K562 (cell line): ENCODE data around the gene ITPRID2. TPM values are rescaled to one million over a fixed set of nuclear protein-coding genes. Genes with fewer than 3 reads are reported as not detected.

Experiments used
- ATAC-seq: fragments of 200-7000 bp; cut with Tn5 transposase; 3 replicates; pipeline ENCODE4 v1.9.1; 2020; ENCODE audit warnings: moderate library complexity
- BruUV-seq: library from RNA; stranded (reverse); fragments of 400-500 nt; replicated peaks from 2 replicates; lab custom pipeline; 2021; lab: Mats Ljungman, UMichigan
- CTCF ChIA-PET: fragments of 300-600 bp; formaldehyde crosslinking; extraction: SDS; loops from one replicate; lab custom pipeline; 2021; ENCODE audit warnings: low intra/inter-chr PET ratio; lab: Yijun Ruan, JAX
- POLR2A ChIA-PET: fragments of 300-600, 350-650 bp; sonication (Branson Sonifier 250); formaldehyde crosslinking; extraction: SDS; loops from one replicate; lab custom pipeline; 2021; ENCODE audit warnings: antibody characterized with exemption, inconsistent platforms; lab: Yijun Ruan, JAX
- DNase-seq, 4 experiments: peaks; one replicate each; pipeline versions ENCODE4 v3.0.0 to v3.0.0-alpha.2; 2011 to 2018; ENCODE audit warnings: low spot score in 3 of 4, mixed read lengths in 3 of 4; ENCODE audit errors: extremely low read depth in 1 of 4
- FAIRE-seq: peaks from 2 replicates; lab custom pipeline; 2011; peaks lifted over from hg19 to GRCh38; lab: Jason Lieb, UNC
- H2AFZ ChIP-seq: 2 replicates; pipeline ENCODE4 v1.6.0; 2011; ENCODE audit warnings: low read depth, low read length, control low read depth, inconsistent platforms
- H3K27ac ChIP-seq: fragments of 200-600 bp; 3 replicates; pipeline ENCODE4 v1.8.0; 2011; ENCODE audit warnings: low read depth, mild to moderate bottlenecking, control low read depth, inconsistent platforms, low read length, moderate library complexity, mixed read lengths; ENCODE audit errors: extremely low read depth
- H3K27me3 ChIP-seq, 2 experiments: fragments of 300-600 bp in 1 of 2; 2 replicates in 1 of 2; 3 replicates in 1 of 2; pipeline versions ENCODE4 v1.6.0 to v1.8.0; 2011; ENCODE audit warnings: inconsistent platforms in 2 of 2, low read length in 2 of 2, mild to moderate bottlenecking in 1 of 2, mixed read lengths in 1 of 2, moderate library complexity in 1 of 2; ENCODE audit not compliant: control insufficient read depth in 2 of 2, insufficient read depth in 2 of 2
- H3K36me3 ChIP-seq: fragments of 300-600 bp; 3 replicates; pipeline ENCODE4 v1.8.0; 2011; ENCODE audit warnings: mild to moderate bottlenecking, low read length, inconsistent platforms; ENCODE audit not compliant: control insufficient read depth, insufficient read depth
- H3K4me1 ChIP-seq, 2 experiments: fragments of 200-600 bp in 1 of 2; replicated peaks in 1 of 2; 2 replicates in 1 of 2; 3 replicates in 1 of 2; pipeline versions ENCODE4 v1.5.1 to v1.8.0; 2011; ENCODE audit warnings: inconsistent platforms in 2 of 2, low read length in 2 of 2, mild to moderate bottlenecking in 1 of 2, mixed read lengths in 1 of 2, moderate library complexity in 1 of 2; ENCODE audit not compliant: control insufficient read depth in 2 of 2, insufficient read depth in 2 of 2
- H3K4me2 ChIP-seq: 2 replicates; pipeline ENCODE4 v1.6.1; 2011; ENCODE audit warnings: low read length, control low read depth, inconsistent platforms, mixed read lengths; ENCODE audit not compliant: insufficient read depth
- H3K4me3 ChIP-seq: fragments of 200-600 bp; sonication (generic), shearing (Covaris generic); 2 replicates; pipeline ENCODE4 v1.5.1; 2016; ENCODE audit warnings: control low read depth, inconsistent platforms
- H3K79me2 ChIP-seq: fragments of 200-600 bp; 3 replicates; pipeline ENCODE4 v1.8.0; 2011; ENCODE audit warnings: low read length, inconsistent platforms; ENCODE audit not compliant: control insufficient read depth, insufficient read depth
- H3K9ac ChIP-seq, 2 experiments: 2 replicates each; pipeline versions ENCODE4 v1.6.0 to v1.6.1; 2011; ENCODE audit warnings: low read depth in 2 of 2, low read length in 2 of 2, control low read depth in 1 of 2, inconsistent platforms in 1 of 2, mild to moderate bottlenecking in 1 of 2, mixed read lengths in 1 of 2; ENCODE audit not compliant: insufficient read depth in 1 of 2
- H3K9me1 ChIP-seq: one replicate; pipeline ENCODE4 v1.6.0; 2011; ENCODE audit warnings: inconsistent platforms, mild to moderate bottlenecking, low read length, moderate library complexity; ENCODE audit not compliant: control insufficient read depth, insufficient read depth
- H3K9me3 ChIP-seq: replicated peaks from 2 replicates; pipeline ENCODE4 v1.5.1; 2011; ENCODE audit warnings: low read depth, low read length, inconsistent platforms; ENCODE audit not compliant: control insufficient read depth, insufficient read depth
- H4K20me1 ChIP-seq: replicated peaks from 2 replicates; pipeline ENCODE4 v1.6.1; 2011; ENCODE audit warnings: low read length, inconsistent platforms, mixed read lengths; ENCODE audit not compliant: control insufficient read depth, insufficient read depth
- ELF2 ChIP-seq: fragments of 250-450 bp; sonication (Bioruptor Pico); IDR thresholded peaks from 2 replicates; pipeline ENCODE4 v1.5.0; 2021; ENCODE audit warnings: mild to moderate bottlenecking
- ETV1 ChIP-seq: fragments of 450-650 bp; conservative IDR thresholded peaks from 2 replicates; pipeline ENCODE4 v1.6.1; 2016; ENCODE audit warnings: missing genetic modification characterization, control low read depth, low read depth, missing compliant biosample characterization
- SOX6 ChIP-seq: fragments of 450-650 bp; IDR thresholded peaks from 2 replicates; pipeline ENCODE4 v1.6.1; 2014; ENCODE audit warnings: mild to moderate bottlenecking
- SP1 ChIP-seq: sonication (generic); formaldehyde crosslinking; IDR thresholded peaks from 2 replicates; pipeline ENCODE4 v1.8.1; 2022; ENCODE audit warnings: mild to moderate bottlenecking, missing genetic modification reagents
- ZNF511 ChIP-seq: sonication (generic); formaldehyde crosslinking; IDR thresholded peaks from 2 replicates; pipeline ENCODE4 v1.8.0; 2022; ENCODE audit warnings: mild to moderate bottlenecking, missing genetic modification reagents
- WGBS: fragments of 100-300 bp; shearing (Covaris generic); methylation state at CpG from one replicate; pipeline ENCODE4 v1.1.6; 2016; ENCODE audit warnings: low coverage, mixed read lengths; ENCODE audit not compliant: insufficient coverage; ENCODE audit errors: missing lambda C conversion rate; 5-methylcytosine and 5-hydroxymethylcytosine counted together
- in situ Hi-C: fragments of 300-500 bp; cut with MboI; formaldehyde crosslinking; loops from 4 replicates; pipeline ENCODE4 v1.15.0; 2018; ENCODE audit warnings: inconsistent platforms, mixed read lengths
- intact Hi-C: fragments of 100-400 bp; cut with micrococcal nuclease; formaldehyde crosslinking; loops from 2 replicates; pipeline ENCODE4 v1.14.2; 2022
- polyA plus RNA-seq, 8 experiments: library from polyadenylated mRNA; depleted of rRNA in 4 of 8; stranded (reverse) in 5 of 8; unstranded in 3 of 8; fragments of >200 nt; fragmentation: Nextera tagmentation in 2 of 8; fragmentation: Illumina TruSeq in 1 of 8; extraction: Ambion mirVana in 2 of 8; extraction: Trizol in 1 of 8; gene quantifications; 2 replicates each; pipeline versions ENCODE4 v1.2.1 to v1.2.3, GENCODE V29; 2011 to 2014; ENCODE audit warnings: inconsistent platforms in 1 of 8, missing spikeins in 1 of 8
- total RNA-seq, 7 experiments: library from RNA; depleted of rRNA in 6 of 7; stranded (reverse); fragments of >200 nt in 6 of 7; fragmentation: Illumina TruSeq in 2 of 7; extraction: Trizol in 2 of 7; gene quantifications; 2 replicates each; pipeline versions ENCODE4 v1.2.1 to v1.2.3, GENCODE V29; 2011 to 2021; ENCODE audit warnings: low replicate concordance in 1 of 7
- TF ChIP-seq, protein P1 (sequence below), 2 experiments: fragments of 450-650 bp in 1 of 2; sonication (generic) in 1 of 2; formaldehyde crosslinking in 1 of 2; IDR thresholded peaks; 2 replicates each; pipeline versions ENCODE4 v1.7.1 to v1.9.0; 2016 to 2022; ENCODE audit warnings: inconsistent platforms in 1 of 2, mild to moderate bottlenecking in 1 of 2, missing genetic modification reagents in 1 of 2

The ITPRID2 gene
- total and polyA plus RNA-seq, 9 of the 15 experiments (the other 6 are each of a cell fraction or from before 2014, with no cell fraction given): 18.5 to 77.8 (median 52.0) TPM

DNA sequence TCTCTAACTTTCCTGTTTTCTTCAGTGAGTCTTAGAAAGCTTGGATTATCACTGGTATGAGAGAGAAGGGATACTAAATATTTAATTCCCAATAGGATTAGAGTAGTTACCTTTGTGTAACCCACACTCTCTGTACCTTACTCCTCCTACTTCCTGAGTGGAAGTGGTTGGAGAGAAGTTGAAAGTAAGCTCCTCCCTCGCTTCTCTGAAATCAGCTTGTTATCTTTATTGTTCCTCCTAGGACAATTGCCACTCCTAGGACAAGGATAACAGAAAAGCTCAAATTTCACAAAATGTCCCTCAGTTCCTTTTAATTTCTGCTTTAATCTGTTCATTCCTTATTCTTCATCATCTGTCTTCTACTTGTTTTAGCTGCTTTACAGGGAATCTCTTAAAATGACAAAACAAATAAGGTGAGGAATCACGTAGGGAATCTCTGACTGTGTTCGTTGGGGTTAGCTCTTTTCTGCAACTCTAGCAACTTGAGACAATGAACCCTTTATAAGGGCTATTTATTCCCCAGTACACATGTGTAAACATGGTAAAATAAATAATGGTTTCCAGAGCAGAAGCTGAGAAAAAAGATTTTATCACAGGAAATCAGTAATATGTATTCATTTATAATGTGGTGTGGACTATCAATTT, 8.6 kb downstream of the ITPRID2 start:
- H3K79me2 ChIP-seq: peaks cover 33% of the 10 kb centered on the region
- in situ Hi-C loops (no loop called here), intact Hi-C loops (loop anchor here (5.0 kb wide), 1 partner anchor 138 kb away; no protein-coding TSS in a partner anchor)
- FAIRE-seq (no peak), DNase-seq (peak in 1 of 4 experiments; percentile 23), ATAC-seq (peak; percentile 56)
- H3K9me1 ChIP-seq: no peaks in the 10 kb centered on the region
- no peaks in the 10 kb centered on the region for H3K9me3 ChIP-seq
- peaks cover 93% of the 10 kb centered on the region for H3K36me3 ChIP-seq
- POLR2A ChIA-PET: interaction anchor here (0.6 to 1.2 kb wide), 6 partner anchors 8 to 23 kb away, joined by 3 to 4 read pairs (median 3); partner anchors contain the start of gene ITPRID2
- H3K9ac ChIP-seq: no peak overlapping the region
- peak overlapping the region; percentile 18; the same call in 1 of the 3 replicates for H3K27ac ChIP-seq
- CTCF ChIA-PET: no interaction called here
- no peak overlapping the region for H3K4me2 ChIP-seq
- TF ChIP-seq, protein P1, sequence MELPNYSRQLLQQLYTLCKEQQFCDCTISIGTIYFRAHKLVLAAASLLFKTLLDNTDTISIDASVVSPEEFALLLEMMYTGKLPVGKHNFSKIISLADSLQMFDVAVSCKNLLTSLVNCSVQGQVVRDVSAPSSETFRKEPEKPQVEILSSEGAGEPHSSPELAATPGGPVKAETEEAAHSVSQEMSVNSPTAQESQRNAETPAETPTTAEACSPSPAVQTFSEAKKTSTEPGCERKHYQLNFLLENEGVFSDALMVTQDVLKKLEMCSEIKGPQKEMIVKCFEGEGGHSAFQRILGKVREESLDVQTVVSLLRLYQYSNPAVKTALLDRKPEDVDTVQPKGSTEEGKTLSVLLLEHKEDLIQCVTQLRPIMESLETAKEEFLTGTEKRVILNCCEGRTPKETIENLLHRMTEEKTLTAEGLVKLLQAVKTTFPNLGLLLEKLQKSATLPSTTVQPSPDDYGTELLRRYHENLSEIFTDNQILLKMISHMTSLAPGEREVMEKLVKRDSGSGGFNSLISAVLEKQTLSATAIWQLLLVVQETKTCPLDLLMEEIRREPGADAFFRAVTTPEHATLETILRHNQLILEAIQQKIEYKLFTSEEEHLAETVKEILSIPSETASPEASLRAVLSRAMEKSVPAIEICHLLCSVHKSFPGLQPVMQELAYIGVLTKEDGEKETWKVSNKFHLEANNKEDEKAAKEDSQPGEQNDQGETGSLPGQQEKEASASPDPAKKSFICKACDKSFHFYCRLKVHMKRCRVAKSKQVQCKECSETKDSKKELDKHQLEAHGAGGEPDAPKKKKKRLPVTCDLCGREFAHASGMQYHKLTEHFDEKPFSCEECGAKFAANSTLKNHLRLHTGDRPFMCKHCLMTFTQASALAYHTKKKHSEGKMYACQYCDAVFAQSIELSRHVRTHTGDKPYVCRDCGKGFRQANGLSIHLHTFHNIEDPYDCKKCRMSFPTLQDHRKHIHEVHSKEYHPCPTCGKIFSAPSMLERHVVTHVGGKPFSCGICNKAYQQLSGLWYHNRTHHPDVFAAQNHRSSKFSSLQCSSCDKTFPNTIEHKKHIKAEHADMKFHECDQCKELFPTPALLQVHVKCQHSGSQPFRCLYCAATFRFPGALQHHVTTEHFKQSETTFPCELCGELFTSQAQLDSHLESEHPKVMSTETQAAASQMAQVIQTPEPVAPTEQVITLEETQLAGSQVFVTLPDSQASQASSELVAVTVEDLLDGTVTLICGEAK (IDR thresholded peaks at IDR 0.05): peak; percentile 87
- TF ChIP-seq, protein P1 (CRISPR knock-in tag; IDR thresholded peaks at IDR 0.05): no peak
- TF ChIP-seq ELF2: 0 out of 2 replicates have a peak, but pooled peaks have one; percentile 25
- no peak for TF ChIP-seq ZNF511 (CRISPR knock-in tag)
- 0 out of 2 replicates have a peak, but pooled peaks have one; percentile 14 for TF ChIP-seq ETV1 (tag)
- no peak for TF ChIP-seq SP1 (CRISPR knock-in tag)
- TF ChIP-seq SOX6: peak; percentile 83
- H2AFZ ChIP-seq: no peak overlapping the region
- no peak overlapping the region for H3K4me3 ChIP-seq
- WGBS: 60% methylated on average over 3 of the region's 3 CpGs
- no peaks in the 10 kb centered on the region for H4K20me1 ChIP-seq
- no TSS peak for BruUV-seq
- H3K4me1 ChIP-seq: peaks cover 0 to 14% of the 10 kb centered on the region in 2 experiments; a peak in 2 of 5 replicates
- no peaks in the 10 kb centered on the region for H3K27me3 ChIP-seq
